Measurements from ENCODE around the gene CCDC178. TPM values are rescaled to one million over a fixed set of nuclear protein-coding genes. Genes with fewer than 3 reads are reported as not detected.

CCDC178 gene
- total RNA-seq, 3 donors from 2014 or later = not detected

DNA sequence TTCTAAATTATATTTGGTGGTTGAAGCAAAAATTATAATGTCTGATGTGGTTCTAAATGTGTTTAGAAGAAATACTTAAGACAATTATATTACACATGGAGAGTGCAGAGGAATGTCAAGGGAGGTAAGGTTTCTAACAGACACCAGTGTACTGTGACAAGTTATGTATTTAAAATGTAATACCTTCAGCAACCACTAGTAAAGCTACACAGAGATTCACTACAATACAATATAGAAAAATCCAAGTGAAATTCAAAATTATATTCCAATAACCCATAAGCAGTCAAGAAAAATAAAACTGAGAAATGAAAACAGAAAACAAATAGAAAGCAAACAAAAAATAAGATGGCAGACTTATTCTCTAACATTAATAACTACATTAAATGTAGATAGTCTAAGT is 418.2 kb downstream of the CCDC178 start:
- ATAC-seq (no peak), DNase-seq (no peak)
- H3K36me3 ChIP-seq (ENCODE audit: low read depth) = no peaks in the 10 kb centered on the region
- H3K9me3 ChIP-seq = no peaks in the 10 kb centered on the region
- intact Hi-C loops (cut with DNase I, micrococcal nuclease) = no loop called here
- TF ChIP-seq, protein P1, sequence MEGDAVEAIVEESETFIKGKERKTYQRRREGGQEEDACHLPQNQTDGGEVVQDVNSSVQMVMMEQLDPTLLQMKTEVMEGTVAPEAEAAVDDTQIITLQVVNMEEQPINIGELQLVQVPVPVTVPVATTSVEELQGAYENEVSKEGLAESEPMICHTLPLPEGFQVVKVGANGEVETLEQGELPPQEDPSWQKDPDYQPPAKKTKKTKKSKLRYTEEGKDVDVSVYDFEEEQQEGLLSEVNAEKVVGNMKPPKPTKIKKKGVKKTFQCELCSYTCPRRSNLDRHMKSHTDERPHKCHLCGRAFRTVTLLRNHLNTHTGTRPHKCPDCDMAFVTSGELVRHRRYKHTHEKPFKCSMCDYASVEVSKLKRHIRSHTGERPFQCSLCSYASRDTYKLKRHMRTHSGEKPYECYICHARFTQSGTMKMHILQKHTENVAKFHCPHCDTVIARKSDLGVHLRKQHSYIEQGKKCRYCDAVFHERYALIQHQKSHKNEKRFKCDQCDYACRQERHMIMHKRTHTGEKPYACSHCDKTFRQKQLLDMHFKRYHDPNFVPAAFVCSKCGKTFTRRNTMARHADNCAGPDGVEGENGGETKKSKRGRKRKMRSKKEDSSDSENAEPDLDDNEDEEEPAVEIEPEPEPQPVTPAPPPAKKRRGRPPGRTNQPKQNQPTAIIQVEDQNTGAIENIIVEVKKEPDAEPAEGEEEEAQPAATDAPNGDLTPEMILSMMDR (IDR thresholded peaks at IDR 0.05) = no peak
- H3K4me3 ChIP-seq = peak overlapping the region; percentile 4
- no peaks in the 10 kb centered on the region for H3K4me1 ChIP-seq (ENCODE audit: low read depth)

DNA sequence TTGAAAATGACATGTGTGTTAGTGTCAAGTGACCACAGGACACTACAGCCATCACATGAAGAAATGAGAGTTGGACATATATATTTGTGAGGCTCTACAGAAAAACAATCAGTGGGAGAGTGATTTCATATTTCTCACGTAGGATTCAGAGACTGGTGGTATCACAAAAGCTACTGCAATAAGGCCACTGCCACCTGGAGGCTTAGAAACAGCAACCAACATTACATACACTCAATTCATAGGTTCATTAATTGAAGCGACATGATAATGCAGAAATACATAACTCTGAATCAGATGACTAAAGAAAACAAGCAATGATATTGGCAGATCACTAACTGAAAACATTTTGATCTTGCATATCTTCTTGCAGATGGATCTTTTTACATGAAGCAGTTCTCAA is 419.6 kb downstream of the CCDC178 start:
- H3K9me3 ChIP-seq = no peaks in the 10 kb centered on the region
- no peaks in the 10 kb centered on the region for H3K4me1 ChIP-seq (ENCODE audit: low read depth)
- TF ChIP-seq, protein P1 (IDR thresholded peaks at IDR 0.05) = no peak
- no peak for ATAC-seq
- H3K36me3 ChIP-seq (ENCODE audit: low read depth) = no peaks in the 10 kb centered on the region
- DNase-seq = no peak
- H3K4me3 ChIP-seq = no peak overlapping the region
- intact Hi-C loops (cut with DNase I, micrococcal nuclease) = no loop called here

DNA sequence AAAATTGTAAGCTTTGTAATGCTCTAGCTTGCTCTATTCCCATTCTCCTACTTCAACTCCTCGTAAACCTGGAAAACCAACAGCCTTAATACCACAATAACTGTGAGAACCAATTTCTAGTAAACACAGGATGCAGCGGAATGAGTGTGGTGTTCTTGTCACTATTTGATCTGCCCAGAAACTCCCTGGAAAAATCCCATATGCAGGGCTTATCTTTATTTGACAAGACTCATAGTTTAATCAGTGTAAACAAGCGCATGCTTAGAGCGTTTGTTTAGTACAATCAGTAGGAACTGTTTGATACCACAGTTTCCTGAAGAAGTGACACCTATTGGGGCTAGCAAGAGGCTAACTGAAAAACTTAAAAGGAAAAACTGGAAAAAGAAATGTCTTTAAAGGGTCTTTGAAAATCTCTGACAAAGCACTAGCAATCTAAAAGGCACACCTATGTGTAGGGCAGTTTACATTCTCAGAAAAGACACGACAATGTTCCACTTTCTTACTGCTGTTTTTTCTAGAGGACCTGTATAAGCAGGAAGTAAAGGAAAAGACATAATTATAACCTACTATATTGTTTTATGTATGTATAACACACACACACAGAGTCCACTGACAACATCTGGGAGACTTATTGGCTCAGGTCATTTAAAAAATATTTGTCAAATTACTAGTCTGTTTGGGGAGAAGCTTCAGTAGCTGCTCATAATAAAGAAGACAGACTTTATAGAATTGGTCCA is 426.3 kb downstream of the CCDC178 start:
- H3K9me3 ChIP-seq = no peaks in the 10 kb centered on the region
- TF ChIP-seq, protein P1 (IDR thresholded peaks at IDR 0.05) = no peak
- no peaks in the 10 kb centered on the region for H3K36me3 ChIP-seq (ENCODE audit: low read depth)
- DNase-seq (peak in 1 of 3 donors; percentile 16), ATAC-seq (peak; percentile 96)
- no peaks in the 10 kb centered on the region for H3K4me1 ChIP-seq (ENCODE audit: low read depth)
- intact Hi-C loops (cut with DNase I, micrococcal nuclease) = no loop called here
- no peak overlapping the region for H3K4me3 ChIP-seq

DNA sequence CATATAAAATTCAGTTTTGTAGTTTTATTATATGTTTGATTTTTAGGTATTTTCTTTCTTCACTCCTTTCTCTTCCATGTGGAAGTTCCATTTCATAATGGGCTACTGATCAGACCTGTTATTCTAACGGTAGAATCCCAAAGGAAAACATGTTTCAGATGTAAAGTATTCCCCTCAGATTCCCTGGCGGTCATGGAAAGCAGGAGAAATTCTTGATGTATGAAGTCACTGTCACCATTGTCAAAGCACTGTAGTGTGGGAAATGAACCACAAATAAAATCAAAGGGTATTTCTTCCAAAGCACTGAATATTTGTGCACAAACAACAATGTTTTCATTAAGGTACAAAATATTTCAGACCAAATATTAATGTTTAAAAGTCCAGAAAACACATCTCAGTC is 430.4 kb downstream of the CCDC178 start:
- Histone ChIP-seq H3K4me3 (no peak overlapping the region), H3K4me1 (ENCODE audit: low read depth) (no peaks in the 10 kb centered on the region), H3K9me3 (no peaks in the 10 kb centered on the region), H3K36me3 (ENCODE audit: low read depth) (no peaks in the 10 kb centered on the region)
- intact Hi-C loops (cut with DNase I, micrococcal nuclease) = no loop called here
- DNase-seq = no peak
- no peak for ATAC-seq
- TF ChIP-seq, protein P1 (IDR thresholded peaks at IDR 0.05) = no peak

DNA sequence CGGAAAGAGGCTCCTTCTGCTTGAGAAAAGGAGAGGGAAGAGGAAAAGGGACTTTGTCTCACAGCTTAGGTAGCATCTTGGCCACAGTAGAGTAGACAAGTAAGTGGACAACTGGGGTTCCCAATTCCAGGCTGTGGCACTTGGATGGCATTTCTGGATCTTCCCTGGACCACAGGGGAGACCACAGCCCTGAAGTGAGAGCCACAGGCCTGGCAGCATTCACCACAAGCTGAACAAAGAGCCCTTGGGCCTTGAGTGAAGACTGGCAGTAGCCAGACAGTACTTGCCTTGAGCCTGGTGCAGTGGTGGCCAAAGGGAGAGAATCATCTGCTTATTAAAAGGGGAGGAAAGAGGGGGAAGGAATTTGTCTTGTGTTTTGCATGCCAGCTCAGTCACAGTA is 441.6 kb downstream of the CCDC178 start:
- Histone ChIP-seq H3K4me3 (no peak overlapping the region), H3K9me3 (no peaks in the 10 kb centered on the region), H3K4me1 (ENCODE audit: low read depth) (no peaks in the 10 kb centered on the region), H3K36me3 (ENCODE audit: low read depth) (no peaks in the 10 kb centered on the region)
- TF ChIP-seq, protein P1 (IDR thresholded peaks at IDR 0.05) = no peak
- intact Hi-C loops (cut with DNase I, micrococcal nuclease) = no loop called here
- DNase-seq (no peak), ATAC-seq (no peak)
